Tibial artery (tissue), 4 donors: ENCODE results near the gene ROR1.

ENCODE experiments used
- DNase-seq, 2 donors: peaks; one replicate each; pipeline ENCODE4 v3.0.0-alpha.2; 2019
- H3K27ac ChIP-seq, 2 donors: fragments of 200-600 bp; sonication (generic) in 1 of 2; 1 replicate in 1 of 2; 2 replicates in 1 of 2; pipeline ENCODE4 v1.5.1; 2018 to 2019; ENCODE audit warnings: mild to moderate bottlenecking in 1 of 2
- H3K27me3 ChIP-seq, 2 donors: fragments of 200-600 bp; sonication (generic) in 1 of 2; one replicate each; pipeline versions ENCODE4 v1.5.1 to v1.6.0; 2016 to 2019
- H3K36me3 ChIP-seq, 3 donors: fragments of 200-600 bp; sonication (generic) in 2 of 3; one replicate each; pipeline ENCODE4 v1.5.1; 2016 to 2019; ENCODE audit warnings: mild to moderate bottlenecking in 2 of 3
- H3K4me1 ChIP-seq, 4 donors: fragments of 200-600 bp; sonication (generic) in 2 of 4; 1 replicate in 3 of 4; 2 replicates in 1 of 4; pipeline ENCODE4 v1.5.1; 2016 to 2019
- H3K4me3 ChIP-seq, 2 donors: fragments of 200-600 bp; sonication (generic) in 1 of 2; 1 replicate in 1 of 2; 2 replicates in 1 of 2; pipeline ENCODE4 v1.5.1; 2018 to 2019; ENCODE audit warnings: mild to moderate bottlenecking in 2 of 2
- H3K9me3 ChIP-seq, 3 donors: fragments of 200-600 bp; sonication (generic) in 1 of 3; one replicate each; pipeline ENCODE4 v1.5.1; 2016 to 2019
- intact Hi-C: fragments of 100-400 bp; cut with DNase I; formaldehyde crosslinking; loops from one replicate; pipeline ENCODE4 v1.15.0; 2023; ENCODE audit warnings: low total_unique reads
- TF ChIP-seq, protein P1 (sequence below), 2 experiments: fragments of 200-600 bp in 1 of 2; fragments of 450-650 bp in 1 of 2; IDR thresholded peaks; one replicate each; pipeline ENCODE4 v1.5.1; 2017 to 2019; ENCODE audit warnings: antibody characterized with exemption in 2 of 2, mild to moderate bottlenecking in 1 of 2, moderate library complexity in 1 of 2

ROR1 gene

DNA sequence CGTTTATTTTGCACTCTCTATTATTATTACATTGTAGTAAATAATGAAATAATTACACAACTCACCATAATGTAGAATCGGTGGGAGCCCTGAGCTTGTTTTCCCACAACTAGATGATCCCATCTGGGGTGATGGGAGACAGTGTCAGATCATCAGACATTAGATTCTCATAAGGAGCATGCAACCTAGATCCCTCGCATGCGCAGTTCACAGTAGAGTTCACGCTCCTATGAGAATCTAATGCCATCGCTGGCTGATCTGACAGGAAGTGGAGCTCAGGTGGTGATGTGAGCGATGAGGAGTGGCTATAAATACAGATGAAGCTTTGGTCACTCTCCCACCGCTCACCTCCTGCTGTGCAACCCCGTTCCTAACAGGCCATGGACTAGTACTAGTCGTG is 112.1 kb downstream of the ROR1 start:
- H3K9me3 ChIP-seq, result no peaks in the 10 kb centered on the region
- H3K27ac ChIP-seq, result no peak overlapping the region
- no peaks in the 10 kb centered on the region for H3K27me3 ChIP-seq
- no peaks in the 10 kb centered on the region for H3K36me3 ChIP-seq
- TF ChIP-seq, protein P1, sequence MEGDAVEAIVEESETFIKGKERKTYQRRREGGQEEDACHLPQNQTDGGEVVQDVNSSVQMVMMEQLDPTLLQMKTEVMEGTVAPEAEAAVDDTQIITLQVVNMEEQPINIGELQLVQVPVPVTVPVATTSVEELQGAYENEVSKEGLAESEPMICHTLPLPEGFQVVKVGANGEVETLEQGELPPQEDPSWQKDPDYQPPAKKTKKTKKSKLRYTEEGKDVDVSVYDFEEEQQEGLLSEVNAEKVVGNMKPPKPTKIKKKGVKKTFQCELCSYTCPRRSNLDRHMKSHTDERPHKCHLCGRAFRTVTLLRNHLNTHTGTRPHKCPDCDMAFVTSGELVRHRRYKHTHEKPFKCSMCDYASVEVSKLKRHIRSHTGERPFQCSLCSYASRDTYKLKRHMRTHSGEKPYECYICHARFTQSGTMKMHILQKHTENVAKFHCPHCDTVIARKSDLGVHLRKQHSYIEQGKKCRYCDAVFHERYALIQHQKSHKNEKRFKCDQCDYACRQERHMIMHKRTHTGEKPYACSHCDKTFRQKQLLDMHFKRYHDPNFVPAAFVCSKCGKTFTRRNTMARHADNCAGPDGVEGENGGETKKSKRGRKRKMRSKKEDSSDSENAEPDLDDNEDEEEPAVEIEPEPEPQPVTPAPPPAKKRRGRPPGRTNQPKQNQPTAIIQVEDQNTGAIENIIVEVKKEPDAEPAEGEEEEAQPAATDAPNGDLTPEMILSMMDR (IDR thresholded peaks at IDR 0.05), result no peak
- no peak for DNase-seq
- no peak overlapping the region for H3K4me3 ChIP-seq
- intact Hi-C loops, result no loop called here
- peaks cover 0 to 68% (median 30%) of the 10 kb centered on the region in 4 donors for H3K4me1 ChIP-seq

DNA sequence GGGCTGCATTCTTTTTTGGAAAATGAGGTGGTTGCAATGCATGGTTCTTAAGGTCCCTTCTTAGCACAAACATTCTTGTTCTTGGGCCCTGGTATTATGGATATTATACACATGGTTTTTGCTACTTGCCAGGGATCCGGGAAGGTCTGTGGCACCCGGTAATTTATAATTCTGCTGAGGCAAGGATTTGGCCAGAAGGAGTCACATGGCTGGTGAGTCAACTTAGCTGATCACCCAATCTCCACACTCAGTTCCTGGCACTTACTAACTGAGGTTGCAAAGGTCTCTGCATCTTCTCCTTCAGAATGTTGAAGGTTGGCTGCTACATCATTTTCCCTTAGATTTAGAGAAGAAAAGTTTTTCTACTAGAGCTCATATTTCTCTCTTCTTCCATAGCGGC is 112.5 kb downstream of the ROR1 start:
- TF ChIP-seq, protein P1 (IDR thresholded peaks at IDR 0.05), result no peak
- DNase-seq, result no peak
- no peaks in the 10 kb centered on the region for H3K27me3 ChIP-seq
- H3K36me3 ChIP-seq, result no peaks in the 10 kb centered on the region
- no peak overlapping the region for H3K4me3 ChIP-seq
- H3K4me1 ChIP-seq, result peaks cover 0 to 63% (median 30%) of the 10 kb centered on the region in 4 donors
- H3K9me3 ChIP-seq, result no peaks in the 10 kb centered on the region
- intact Hi-C loops, result no loop called here
- H3K27ac ChIP-seq, result no peak overlapping the region

DNA sequence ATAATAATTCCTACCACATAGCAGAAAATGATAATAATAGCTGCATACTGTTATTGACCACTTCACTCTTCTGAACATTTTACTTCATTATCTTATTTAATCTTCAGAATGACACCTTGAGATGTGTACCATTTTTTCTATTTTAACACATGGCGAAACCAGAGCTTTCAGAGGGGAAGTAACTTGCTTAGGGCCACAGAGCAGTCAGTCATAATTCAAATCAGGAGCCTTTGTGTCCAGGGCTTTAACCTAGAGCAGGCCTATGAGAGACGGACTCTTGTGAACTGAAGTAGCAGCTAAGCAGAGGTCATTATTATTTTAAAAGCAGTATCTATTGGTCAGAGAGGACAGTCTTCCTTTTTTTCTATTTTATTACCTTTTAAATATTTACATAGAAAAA is 114.0 kb downstream of the ROR1 start:
- Histone ChIP-seq H3K9me3 (no peaks in the 10 kb centered on the region), H3K27ac (no peak overlapping the region), H3K4me1 (peaks cover 0 to 56% (median 23%) of the 10 kb centered on the region in 4 donors), H3K4me3 (no peak overlapping the region), H3K36me3 (no peaks in the 10 kb centered on the region), H3K27me3 (no peaks in the 10 kb centered on the region)
- DNase-seq, result no peak
- TF ChIP-seq, protein P1 (IDR thresholded peaks at IDR 0.05), result no peak
- intact Hi-C loops, result no loop called here

DNA sequence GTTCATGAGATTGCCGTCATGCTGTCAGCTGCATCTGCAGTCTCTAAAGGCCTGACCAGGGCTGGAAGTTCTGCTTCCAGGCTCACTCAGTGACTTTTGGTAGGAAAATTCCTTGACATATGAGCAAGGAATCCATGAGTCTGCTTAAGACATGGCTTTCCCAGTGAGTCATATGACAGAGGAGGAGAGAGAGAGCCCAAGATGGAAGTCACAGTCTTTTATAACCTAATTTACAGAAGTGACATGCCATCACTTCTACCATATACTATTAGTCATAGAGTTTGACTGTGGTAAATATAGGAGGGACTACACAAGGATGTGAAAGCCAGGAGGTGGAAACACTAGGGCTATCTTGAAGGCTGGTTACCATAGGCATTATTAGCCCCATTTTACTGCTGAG is 115.2 kb downstream of the ROR1 start:
- H3K4me3 ChIP-seq, result no peak overlapping the region
- H3K27ac ChIP-seq, result no peak overlapping the region
- DNase-seq, result no peak
- H3K36me3 ChIP-seq, result no peaks in the 10 kb centered on the region
- no peaks in the 10 kb centered on the region for H3K27me3 ChIP-seq
- peaks cover 0 to 56% (median 21%) of the 10 kb centered on the region in 4 donors for H3K4me1 ChIP-seq
- TF ChIP-seq, protein P1 (IDR thresholded peaks at IDR 0.05), result no peak
- intact Hi-C loops, result no loop called here
- H3K9me3 ChIP-seq, result no peaks in the 10 kb centered on the region

DNA sequence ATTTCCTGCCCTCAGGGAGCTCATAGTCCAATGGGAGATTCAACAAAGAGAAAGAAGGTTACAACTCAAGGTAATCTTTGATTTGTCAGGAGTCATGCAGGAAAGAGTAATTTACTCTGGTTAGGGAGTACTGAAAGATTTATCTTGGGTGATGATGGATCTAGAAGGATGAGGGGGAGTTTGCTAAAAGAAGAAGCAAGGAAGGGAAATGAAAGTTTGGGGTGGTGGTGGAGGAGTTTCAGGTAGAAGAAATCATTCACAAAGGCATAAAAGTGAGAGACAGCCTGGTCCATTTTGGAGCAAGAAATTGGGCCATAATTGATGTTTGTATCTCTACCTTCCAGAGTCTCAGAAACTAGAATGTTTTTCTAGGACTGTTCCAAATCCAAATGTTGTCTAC is 116.7 kb downstream of the ROR1 start:
- Histone ChIP-seq H3K9me3 (no peaks in the 10 kb centered on the region), H3K36me3 (no peaks in the 10 kb centered on the region), H3K27ac (no peak overlapping the region), H3K4me1 (peaks cover 0 to 55% (median 17%) of the 10 kb centered on the region in 4 donors), H3K27me3 (no peaks in the 10 kb centered on the region), H3K4me3 (no peak overlapping the region)
- TF ChIP-seq, protein P1 (IDR thresholded peaks at IDR 0.05), result no peak
- intact Hi-C loops, result no loop called here
- DNase-seq, result no peak

DNA sequence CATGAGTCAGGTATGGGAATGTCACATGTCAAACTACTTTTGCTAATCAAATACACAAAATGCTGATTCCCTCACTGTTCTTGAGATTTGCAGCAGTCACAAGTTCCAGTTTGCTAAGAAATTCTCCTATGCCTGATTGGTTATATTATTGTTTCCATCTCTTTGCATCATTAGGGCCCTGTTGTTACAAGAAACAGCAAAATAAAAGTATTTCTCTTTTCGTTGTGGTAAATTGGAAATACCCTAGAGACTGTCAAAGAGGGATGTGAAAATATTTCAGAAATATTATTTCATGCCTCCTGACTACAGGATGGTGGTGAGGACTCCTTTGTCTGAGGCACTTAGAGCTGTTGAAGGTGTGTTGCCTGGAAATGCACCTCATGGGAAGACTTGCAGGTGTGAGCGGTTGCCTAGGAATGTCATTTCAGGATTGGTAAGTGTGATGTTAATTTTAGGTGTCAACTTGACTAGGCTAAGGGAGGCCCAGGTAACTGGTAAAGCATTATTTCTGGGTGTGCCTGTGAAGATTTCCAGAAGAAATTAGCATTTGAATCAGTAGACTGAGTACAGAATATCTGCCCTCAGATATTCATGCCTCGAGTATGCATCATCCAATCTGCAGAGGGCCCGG is 117.4 kb downstream of the ROR1 start:
- Histone ChIP-seq H3K27me3 (no peaks in the 10 kb centered on the region), H3K9me3 (no peaks in the 10 kb centered on the region), H3K4me3 (no peak overlapping the region), H3K36me3 (no peaks in the 10 kb centered on the region), H3K4me1 (peaks cover 0 to 50% (median 16%) of the 10 kb centered on the region in 4 donors), H3K27ac (no peak overlapping the region)
- TF ChIP-seq, protein P1 (IDR thresholded peaks at IDR 0.05), result no peak
- no peak for DNase-seq
- intact Hi-C loops, result no loop called here
